Smooth muscle cell (in vitro differentiated cells): ENCODE results near the gene SLFN14. TPM values are rescaled to one million over a fixed set of nuclear protein-coding genes. Genes with fewer than 3 reads are reported as not detected.
"Not testable (repeated sequence)": the region's sequence is repeated elsewhere in the genome, so short reads cannot be mapped to it uniquely, and the experiment has no call there.

ENCODE experiments used
- DNase-seq: peaks from one replicate; lab custom pipeline; 2025; ENCODE audit not compliant: unreplicated experiment; lab: John Stamatoyannopoulos, UW
- H2AFZ ChIP-seq: fragments of 200-600 bp; sonication (generic); 2 replicates; pipeline ENCODE4 v1.6.0; 2016; ENCODE audit warnings: antibody characterized with exemption, low read depth, mild to moderate bottlenecking
- H3F3A ChIP-seq: fragments of 200-600 bp; sonication (generic); 2 replicates; pipeline ENCODE4 v1.6.0; 2017; ENCODE audit warnings: antibody characterized with exemption, low read depth
- H3K27ac ChIP-seq: fragments of 200-600 bp; sonication (generic); 2 replicates; pipeline ENCODE4 v1.5.1; 2016; ENCODE audit warnings: low read depth, mild to moderate bottlenecking
- H3K27me3 ChIP-seq: fragments of 200-600 bp; sonication (generic); 2 replicates; pipeline ENCODE4 v1.6.1; 2016; ENCODE audit warnings: low read depth, mild to moderate bottlenecking
- H3K36me3 ChIP-seq: fragments of 200-600 bp; sonication (generic); 2 replicates; pipeline ENCODE4 v1.5.1; 2016; ENCODE audit warnings: low read depth
- H3K4me1 ChIP-seq: fragments of 200-600 bp; sonication (generic); 2 replicates; pipeline ENCODE4 v1.5.1; 2016; ENCODE audit warnings: low read depth
- H3K4me2 ChIP-seq: fragments of 200-600 bp; sonication (generic); 2 replicates; pipeline ENCODE4 v1.6.0; 2016; ENCODE audit warnings: mild to moderate bottlenecking
- H3K4me3 ChIP-seq: fragments of 200-600 bp; sonication (generic); 2 replicates; pipeline ENCODE4 v1.5.1; 2016; ENCODE audit warnings: mild to moderate bottlenecking
- H3K79me2 ChIP-seq: fragments of 200-600 bp; sonication (generic); 2 replicates; pipeline ENCODE4 v1.6.0; 2016; ENCODE audit warnings: low read depth, mild to moderate bottlenecking
- H3K9ac ChIP-seq: fragments of 200-600 bp; sonication (generic); 2 replicates; pipeline ENCODE4 v1.6.0; 2016; ENCODE audit warnings: low read depth
- H3K9me3 ChIP-seq: fragments of 200-600 bp; sonication (generic); replicated peaks from 2 replicates; pipeline ENCODE4 v1.5.1; 2016; ENCODE audit warnings: low read depth
- H4K20me1 ChIP-seq: fragments of 200-600 bp; sonication (generic); 2 replicates; pipeline ENCODE4 v1.6.0; 2016; ENCODE audit warnings: low read depth
- WGBS: methylation state at CpG from one replicate; pipeline ENCODE4 v1.1.7; 2016; ENCODE audit warnings: low lambda C conversion rate; 5-methylcytosine and 5-hydroxymethylcytosine counted together
- polyA plus RNA-seq: library from polyadenylated mRNA; unstranded; fragments of >200 nt; fragmentation: Nextera tagmentation; extraction: Ambion mirVana; gene quantifications from 2 replicates; pipeline ENCODE4 v1.2.1, GENCODE V29; 2016
- total RNA-seq: library from RNA; depleted of rRNA; stranded (reverse); fragments of >200 nt; gene quantifications from 2 replicates; pipeline ENCODE4 v1.2.3, GENCODE V29; 2014
- TF ChIP-seq, protein P1 (sequence below): fragments of 200-600 bp; sonication (generic); IDR thresholded peaks from 2 replicates; pipeline ENCODE4 v1.5.1; 2017; ENCODE audit warnings: borderline replicate concordance, mild to moderate bottlenecking, antibody characterized with exemption; ENCODE audit not compliant: insufficient read depth, poor library complexity, severe bottlenecking

SLFN14 gene
- total and polyA plus RNA-seq, 2 experiments from 2014 or later, result not detected

DNA sequence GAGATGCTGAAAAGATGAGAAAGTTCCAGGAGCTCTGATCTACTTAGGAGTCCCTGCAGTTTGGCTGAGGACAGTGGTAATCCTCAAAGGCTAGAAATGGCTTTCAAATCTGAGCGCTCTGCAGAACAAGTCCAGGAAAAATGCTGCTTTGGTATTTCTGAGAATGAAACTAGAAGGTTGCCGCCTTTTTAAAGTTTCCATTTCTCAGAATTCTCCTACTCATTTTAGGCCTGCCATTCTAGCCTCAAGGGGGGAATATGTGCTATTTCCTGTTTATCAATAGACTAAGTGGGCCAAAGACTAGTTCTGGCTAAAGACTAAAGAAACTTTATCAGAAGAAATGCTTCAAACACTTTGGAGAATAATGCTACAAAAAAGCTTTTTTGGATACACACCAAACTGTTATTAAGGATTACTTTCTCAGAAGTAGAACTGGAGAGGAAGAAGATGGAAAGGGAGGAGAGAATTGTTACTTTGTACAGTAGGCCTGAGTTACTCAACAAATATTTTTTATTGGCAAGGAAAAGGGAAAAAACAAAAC, 22.9 kb downstream of the SLFN14 start, which contains the start of gene SLFN12L:
SLFN12L (minus strand) TSS at position 78 of the 541 bp plus-strand sequence. CDS start 15,314 bp downstream, outside the sequence.
- Histone ChIP-seq H3K27me3 (no peaks in the 10 kb centered on the region), H3K9ac (no peak within 1 kb of the TSS), H3F3A (no peaks in the 10 kb centered on the region), H3K4me1 (no peaks in the 10 kb centered on the region), H3K79me2 (no peaks in the 10 kb centered on the region), H2AFZ (no peak within 1 kb of the TSS), H3K36me3 (no peaks in the 10 kb centered on the region), H3K4me2 (no peak within 1 kb of the TSS), H3K4me3 (no peak within 1 kb of the TSS), H3K9me3 (no peaks in the 10 kb centered on the region), H3K27ac (no peak within 1 kb of the TSS), H4K20me1 (no peaks in the 10 kb centered on the region)
- TF ChIP-seq, protein P1, sequence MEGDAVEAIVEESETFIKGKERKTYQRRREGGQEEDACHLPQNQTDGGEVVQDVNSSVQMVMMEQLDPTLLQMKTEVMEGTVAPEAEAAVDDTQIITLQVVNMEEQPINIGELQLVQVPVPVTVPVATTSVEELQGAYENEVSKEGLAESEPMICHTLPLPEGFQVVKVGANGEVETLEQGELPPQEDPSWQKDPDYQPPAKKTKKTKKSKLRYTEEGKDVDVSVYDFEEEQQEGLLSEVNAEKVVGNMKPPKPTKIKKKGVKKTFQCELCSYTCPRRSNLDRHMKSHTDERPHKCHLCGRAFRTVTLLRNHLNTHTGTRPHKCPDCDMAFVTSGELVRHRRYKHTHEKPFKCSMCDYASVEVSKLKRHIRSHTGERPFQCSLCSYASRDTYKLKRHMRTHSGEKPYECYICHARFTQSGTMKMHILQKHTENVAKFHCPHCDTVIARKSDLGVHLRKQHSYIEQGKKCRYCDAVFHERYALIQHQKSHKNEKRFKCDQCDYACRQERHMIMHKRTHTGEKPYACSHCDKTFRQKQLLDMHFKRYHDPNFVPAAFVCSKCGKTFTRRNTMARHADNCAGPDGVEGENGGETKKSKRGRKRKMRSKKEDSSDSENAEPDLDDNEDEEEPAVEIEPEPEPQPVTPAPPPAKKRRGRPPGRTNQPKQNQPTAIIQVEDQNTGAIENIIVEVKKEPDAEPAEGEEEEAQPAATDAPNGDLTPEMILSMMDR, result no peak
- DNase-seq, result no peak
- 86% methylated on average over 2 of the region's 2 CpGs for whole genome bisulfite sequencing

DNA sequence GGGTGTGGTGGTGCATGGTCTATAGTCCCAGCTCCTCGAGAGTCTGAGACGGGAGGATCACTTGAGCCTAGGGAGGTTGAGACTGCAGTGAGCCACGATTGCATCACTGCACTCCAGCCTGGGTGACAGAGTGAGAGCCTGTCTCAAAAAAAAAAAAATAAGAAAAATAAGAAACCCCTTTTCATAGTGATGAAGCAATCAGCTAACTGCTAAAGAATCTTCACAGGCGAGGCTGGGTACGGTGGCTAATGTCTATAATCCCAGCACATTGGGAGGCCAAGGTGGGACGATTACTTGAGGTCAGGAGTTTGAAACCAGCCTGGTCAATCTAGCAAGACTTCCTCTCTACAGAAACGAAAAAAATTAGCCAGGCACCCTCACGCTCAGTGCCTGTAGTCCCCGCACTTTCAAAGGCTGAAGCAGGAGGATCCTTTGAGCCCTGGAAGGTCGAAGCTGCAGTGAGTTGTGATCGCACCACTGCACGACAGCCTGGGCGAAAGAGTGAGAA, 23.9 kb downstream of the SLFN14 start:
- Histone ChIP-seq H3F3A (no peaks in the 10 kb centered on the region), H3K4me1 (no peaks in the 10 kb centered on the region), H3K9me3 (no peaks in the 10 kb centered on the region), H3K9ac (no peak overlapping the region), H3K79me2 (no peaks in the 10 kb centered on the region), H3K4me3 (no peak overlapping the region), H3K36me3 (no peaks in the 10 kb centered on the region), H2AFZ (no peak overlapping the region), H3K27me3 (no peaks in the 10 kb centered on the region), H4K20me1 (no peaks in the 10 kb centered on the region), H3K4me2 (no peak overlapping the region), H3K27ac (no peak overlapping the region)
- DNase-seq, result no peak
- 78% methylated on average over 13 of the region's 13 CpGs for WGBS
- TF ChIP-seq, protein P1, result no peak

DNA sequence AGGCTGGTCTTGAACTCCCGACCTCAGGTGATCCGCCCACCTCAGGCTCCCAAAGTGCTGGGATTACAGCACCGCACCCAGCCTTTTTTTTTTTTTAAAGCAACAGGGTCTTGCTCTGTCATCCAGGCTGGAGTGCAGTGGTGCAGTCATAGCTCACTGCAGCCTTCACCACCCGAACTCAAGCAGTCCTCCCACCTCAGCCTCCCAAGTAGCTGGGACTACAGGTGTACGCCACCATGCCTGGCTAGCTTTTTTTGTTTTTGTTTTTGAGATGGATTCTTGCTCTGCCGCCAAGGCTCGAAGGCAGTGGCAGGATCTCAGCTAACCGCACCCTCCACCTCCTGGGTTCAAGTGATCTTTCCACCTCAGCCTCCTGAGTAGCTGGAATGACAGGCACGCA, 25.2 kb downstream of the SLFN14 start:
- H3K9ac ChIP-seq, H3K79me2 ChIP-seq, H3K4me3 ChIP-seq, H4K20me1 ChIP-seq, H3F3A ChIP-seq, H3K27me3 ChIP-seq, H3K4me1 ChIP-seq, H3K27ac ChIP-seq, H2AFZ ChIP-seq, H3K36me3 ChIP-seq, H3K9me3 ChIP-seq, H3K4me2 ChIP-seq, DNase-seq: not testable (repeated sequence)
- WGBS, result 97% methylated on average over 9 of the region's 9 CpGs

DNA sequence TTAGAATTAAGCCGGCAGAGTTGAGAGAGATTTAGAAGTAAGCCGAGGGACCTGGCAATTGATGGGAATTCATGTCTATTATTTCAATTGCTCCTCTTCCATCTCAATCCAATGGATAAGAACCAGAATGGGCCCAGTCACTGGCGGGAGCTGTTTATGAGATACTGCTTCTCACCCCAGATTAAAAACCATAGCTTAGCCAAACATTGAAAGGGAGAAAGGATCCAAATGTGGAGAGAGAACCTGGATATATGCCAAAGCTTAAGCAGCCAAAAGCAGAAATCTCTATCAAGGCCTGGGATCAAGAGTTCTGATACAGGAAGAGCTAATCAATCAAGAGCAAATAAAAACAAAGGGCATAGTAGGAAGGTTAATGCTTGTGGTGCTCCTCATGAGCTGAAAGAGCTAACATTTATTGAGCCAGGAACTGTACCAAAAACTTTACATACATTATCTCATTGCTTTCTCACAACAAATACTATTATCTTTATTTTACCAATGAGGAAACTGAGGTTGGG, 26.0 kb downstream of the SLFN14 start:
- no peaks in the 10 kb centered on the region for H4K20me1 ChIP-seq
- H3K9me3 ChIP-seq, result no peaks in the 10 kb centered on the region
- H2AFZ ChIP-seq, result no peak overlapping the region
- TF ChIP-seq, protein P1, result no peak
- H3K79me2 ChIP-seq, result no peaks in the 10 kb centered on the region
- no peak for DNase-seq
- no peak overlapping the region for H3K4me3 ChIP-seq
- 85% methylated on average over 3 of the region's 3 CpGs for WGBS
- H3K27me3 ChIP-seq, result no peaks in the 10 kb centered on the region
- no peak overlapping the region for H3K4me2 ChIP-seq
- no peak overlapping the region for H3K27ac ChIP-seq
- H3F3A ChIP-seq, result no peaks in the 10 kb centered on the region
- H3K9ac ChIP-seq, result no peak overlapping the region
- H3K36me3 ChIP-seq, result no peaks in the 10 kb centered on the region
- H3K4me1 ChIP-seq, result no peaks in the 10 kb centered on the region
